Neuron (in vitro differentiated cells): ENCODE results near the gene EEF2.
"Not testable (repeated sequence)": the region's sequence is repeated elsewhere in the genome, so short reads cannot be mapped to it uniquely, and the experiment has no call there.

ENCODE experiments used
- H2AFZ ChIP-seq: one replicate; pipeline ENCODE4 v1.6.1; 2013; ENCODE audit warnings: low read depth, mild to moderate bottlenecking, inconsistent platforms, low read length, moderate library complexity
- H3K27me3 ChIP-seq: one replicate; pipeline ENCODE4 v1.6.1; 2013; ENCODE audit warnings: low read length; ENCODE audit not compliant: insufficient read depth
- H3K36me3 ChIP-seq: one replicate; pipeline ENCODE4 v1.6.1; 2013; ENCODE audit warnings: low read length; ENCODE audit not compliant: insufficient read depth
- H3K4me1 ChIP-seq: one replicate; pipeline ENCODE4 v1.6.1; 2013; ENCODE audit warnings: low read length; ENCODE audit not compliant: insufficient read depth
- H3K4me3 ChIP-seq: 2 replicates; pipeline ENCODE4 v1.5.1; 2013; ENCODE audit warnings: mild to moderate bottlenecking, low read length, moderate library complexity
- H3K9me3 ChIP-seq: one replicate; pipeline ENCODE4 v1.6.1; 2013; ENCODE audit warnings: low read length

Gene EEF2

DNA sequence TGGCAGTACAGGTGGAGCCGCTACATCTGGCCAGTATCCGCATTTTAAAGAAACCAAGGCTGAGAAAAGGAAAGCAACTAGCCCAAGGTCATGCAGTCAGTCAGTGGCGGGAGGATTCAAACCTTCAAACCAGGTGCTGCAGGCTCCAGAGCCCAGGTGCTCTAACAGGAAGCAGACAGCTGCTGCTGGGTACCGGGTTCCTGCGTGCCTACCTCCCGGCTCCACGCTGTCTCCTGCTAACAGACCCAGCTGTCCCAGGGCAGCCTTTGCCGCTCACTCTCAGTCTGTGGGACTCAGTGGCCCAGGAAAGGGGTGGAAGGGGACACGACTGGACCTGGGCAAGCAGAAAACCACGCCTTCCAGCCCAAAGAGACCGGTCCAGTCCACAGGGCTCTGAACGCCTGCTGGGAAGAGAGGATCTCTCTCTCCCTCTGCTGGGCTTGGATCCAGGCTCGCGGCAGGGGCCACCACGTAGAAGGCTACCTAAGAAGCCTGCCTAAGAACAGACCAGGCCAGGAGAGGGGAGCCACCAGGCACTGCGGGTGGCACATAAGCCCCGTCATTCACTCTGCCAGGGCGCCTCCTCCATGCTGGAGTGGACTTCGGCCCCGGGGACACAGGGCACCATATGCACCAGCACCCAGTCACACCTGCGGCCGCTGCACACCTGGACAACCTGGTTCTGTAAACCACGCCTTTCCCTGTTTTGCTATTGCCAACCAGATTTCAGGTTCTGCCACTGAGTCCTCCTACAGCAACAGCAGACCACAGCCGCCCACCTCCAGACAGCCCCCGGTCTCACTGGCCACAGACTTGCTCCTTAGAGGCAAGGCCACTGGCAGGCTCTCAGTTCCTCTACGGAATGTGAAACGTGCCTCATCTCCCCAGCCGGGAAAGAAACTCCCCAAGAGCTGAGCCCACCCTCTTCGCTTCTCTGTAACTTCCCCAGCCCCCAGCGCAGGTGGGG lies 18.9 kb downstream of the EEF2 start:
- peaks cover 59% of the 10 kb centered on the region for H3K36me3 ChIP-seq
- no peak overlapping the region for H2AFZ ChIP-seq

DNA sequence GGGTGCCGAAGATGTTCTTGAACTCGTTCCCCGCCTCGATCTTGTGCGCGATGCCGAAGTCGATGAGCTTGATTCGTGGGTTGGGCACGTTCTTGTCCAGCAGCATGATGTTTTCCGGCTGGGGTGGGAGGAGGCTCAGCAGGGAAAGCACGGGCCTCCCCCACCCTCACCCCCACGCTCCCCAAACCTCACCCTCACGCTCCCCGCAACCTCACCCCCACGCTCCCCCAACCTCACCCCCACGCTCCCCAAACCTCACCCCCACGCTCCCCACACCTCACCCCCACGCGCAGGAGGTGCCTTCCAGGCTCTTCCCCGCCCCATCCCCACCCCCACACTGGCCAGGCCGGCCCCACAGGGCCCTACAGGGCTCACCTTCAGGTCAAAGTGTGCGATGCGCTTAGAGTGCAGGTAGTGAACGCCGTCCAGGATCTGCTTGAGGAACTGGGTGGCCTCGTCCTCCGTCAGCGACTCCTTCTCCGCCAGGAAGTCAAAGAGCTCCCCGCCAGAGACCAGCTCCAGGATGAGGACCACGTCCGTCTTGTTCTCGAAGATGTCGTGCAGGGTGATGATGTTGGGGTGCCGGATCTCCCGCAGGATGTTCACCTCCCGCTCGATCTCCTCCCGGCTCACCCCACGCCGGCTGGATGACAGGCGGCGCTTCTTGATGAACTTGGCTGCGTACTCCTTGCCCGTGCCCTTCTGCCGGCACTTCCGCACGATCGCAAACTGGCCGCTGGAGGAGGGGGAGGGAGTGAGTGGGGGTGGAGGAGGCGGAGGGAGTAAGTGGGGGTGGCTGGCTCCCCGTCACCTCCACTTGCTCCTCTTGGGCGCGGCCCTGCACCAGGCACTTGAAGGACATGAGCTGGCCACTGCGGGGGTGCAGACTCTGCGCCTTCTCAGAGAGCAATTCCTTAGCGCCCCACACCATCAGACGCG lies 20.7 kb downstream of the EEF2 start:
- Histone ChIP-seq H2AFZ (no peak overlapping the region), H3K36me3 (peaks cover 70% of the 10 kb centered on the region), H3K4me3 (no peak overlapping the region), H3K4me1 (peaks cover 18% of the 10 kb centered on the region), H3K27me3 (no peaks in the 10 kb centered on the region), H3K9me3 (no peaks in the 10 kb centered on the region)

More for the DNA sequence above, 18.9 kb downstream of the EEF2 start:
- Histone ChIP-seq H3K27me3 (no peaks in the 10 kb centered on the region), H3K9me3 (no peaks in the 10 kb centered on the region), H3K4me1 (peaks cover 25% of the 10 kb centered on the region), H3K4me3 (no peak overlapping the region)

- Histone ChIP-seq H3K9me3 (no peaks in the 10 kb centered on the region), H3K36me3 (peaks cover 79% of the 10 kb centered on the region), H3K27me3 (no peaks in the 10 kb centered on the region), H2AFZ (no peak overlapping the region), H3K4me1 (peaks cover 9% of the 10 kb centered on the region), H3K4me3 (no peak overlapping the region)
These were observed 21.6 kb downstream of the EEF2 start for GRCh38 chr19:3963458-3964255.

- no peaks in the 10 kb centered on the region for H3K4me1 ChIP-seq
- H3K36me3 ChIP-seq, result peaks cover 73% of the 10 kb centered on the region
- H2AFZ ChIP-seq, result no peak overlapping the region
- H3K9me3 ChIP-seq, result no peaks in the 10 kb centered on the region
- no peaks in the 10 kb centered on the region for H3K27me3 ChIP-seq
- no peak overlapping the region for H3K4me3 ChIP-seq
These were observed 24.3 kb downstream of the EEF2 start for GRCh38 chr19:3961007-3961406.

DNA sequence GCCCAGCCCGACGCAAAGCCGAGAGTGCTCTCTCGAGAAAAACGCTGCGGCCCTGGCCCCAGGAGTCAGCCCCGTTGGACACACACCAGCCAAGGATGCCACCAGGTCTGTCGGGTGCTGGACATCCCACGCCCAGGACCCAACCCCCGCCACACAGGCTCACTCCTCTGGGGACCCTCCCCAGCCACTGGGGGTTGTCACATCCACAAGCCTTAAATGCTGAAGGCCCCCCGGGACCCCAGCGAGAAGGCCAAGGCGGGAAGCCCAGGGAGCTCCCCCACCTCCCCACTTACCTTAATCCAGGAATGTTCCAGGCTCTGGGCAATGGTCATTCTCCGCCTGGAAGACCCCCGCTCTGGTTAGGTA lies 25.5 kb downstream of the EEF2 start:
- Histone ChIP-seq H3K36me3 (peaks cover 64% of the 10 kb centered on the region), H3K4me3 (no peak overlapping the region), H3K4me1 (no peaks in the 10 kb centered on the region), H3K27me3 (no peaks in the 10 kb centered on the region), H2AFZ (no peak overlapping the region), H3K9me3 (no peaks in the 10 kb centered on the region)

GRCh38 chr19:3958836-3959765 lies 26.2 kb downstream of the EEF2 start:
- Histone ChIP-seq H3K36me3 (peaks cover 58% of the 10 kb centered on the region), H3K4me3 (no peak overlapping the region), H3K27me3 (no peaks in the 10 kb centered on the region), H3K9me3 (no peaks in the 10 kb centered on the region), H3K4me1 (no peaks in the 10 kb centered on the region), H2AFZ (no peak overlapping the region)

GRCh38 chr19:3955688-3956087 lies 29.6 kb downstream of the EEF2 start:
- no peak overlapping the region for H2AFZ ChIP-seq
- no peak overlapping the region for H3K4me3 ChIP-seq
- H3K9me3 ChIP-seq, result no peaks in the 10 kb centered on the region
- no peaks in the 10 kb centered on the region for H3K27me3 ChIP-seq
- peaks cover 29% of the 10 kb centered on the region for H3K36me3 ChIP-seq
- no peaks in the 10 kb centered on the region for H3K4me1 ChIP-seq

DNA sequence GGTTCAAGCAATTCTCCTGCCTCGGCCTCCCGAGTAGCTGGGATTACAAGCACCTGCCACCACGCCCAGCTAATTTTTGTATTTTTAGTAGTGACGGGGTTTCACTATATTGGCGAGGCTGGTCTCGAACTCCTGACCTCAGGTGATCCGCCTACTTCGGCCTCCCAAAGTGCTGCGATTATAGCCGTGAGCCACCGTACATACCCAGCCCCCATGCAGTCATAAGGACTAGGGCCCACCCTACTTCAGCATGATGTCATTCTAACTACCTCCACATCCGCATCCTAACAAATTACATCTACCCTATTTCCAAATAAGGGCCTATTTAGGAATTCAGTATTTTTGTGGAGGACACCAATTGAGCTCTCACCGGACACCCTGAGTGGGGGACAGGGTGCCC lies 30.0 kb downstream of the EEF2 start:
- H3K27me3 ChIP-seq, H3K4me1 ChIP-seq, H3K9me3 ChIP-seq, H3K4me3 ChIP-seq, H2AFZ ChIP-seq: not testable (repeated sequence)
- H3K36me3 ChIP-seq, result peaks cover 28% of the 10 kb centered on the region

- peaks cover 20% of the 10 kb centered on the region for H3K36me3 ChIP-seq
- H3K9me3 ChIP-seq, result no peaks in the 10 kb centered on the region
- H3K4me3 ChIP-seq, result no peak overlapping the region
- no peaks in the 10 kb centered on the region for H3K4me1 ChIP-seq
- no peak overlapping the region for H2AFZ ChIP-seq
- H3K27me3 ChIP-seq, result no peaks in the 10 kb centered on the region
These were observed 31.2 kb downstream of the EEF2 start for GRCh38 chr19:3954107-3954506.

- H3K9me3 ChIP-seq, H2AFZ ChIP-seq, H3K36me3 ChIP-seq, H3K4me3 ChIP-seq, H3K4me1 ChIP-seq, H3K27me3 ChIP-seq: not testable (repeated sequence)
These were observed 32.4 kb downstream of the EEF2 start for GRCh38 chr19:3952755-3953276.

GRCh38 chr19:3950871-3951861 lies 34.1 kb downstream of the EEF2 start:
- Histone ChIP-seq H3K4me1 (no peaks in the 10 kb centered on the region), H2AFZ (no peak overlapping the region), H3K27me3 (no peaks in the 10 kb centered on the region), H3K4me3 (no peak overlapping the region), H3K36me3 (no peaks in the 10 kb centered on the region), H3K9me3 (no peaks in the 10 kb centered on the region)
